Measurements from ENCODE around the gene DPP7. TPM values are rescaled to one million over a fixed set of nuclear protein-coding genes. Genes with fewer than 3 reads are reported as not detected.

Gene DPP7
- total and polyA plus RNA-seq, 9 of the 15 experiments (the other 6 are each of a cell fraction or from before 2014, with no cell fraction given): 0.99 to 365 (median 132) TPM

- TF ChIP-seq ZNF318 (IDR thresholded peaks at IDR 0.05; ENCODE audit: borderline replicate concordance in 1 of 2, low read depth in 1 of 2) (no peak), NCOA2 (IDR thresholded peaks at IDR 0.05; ENCODE audit: partially characterized antibody in 2 of 2) (no peak), ZNF589 (CRISPR knock-in tag; IDR thresholded peaks at IDR 0.05; ENCODE audit: low read depth) (no peak), KDM2B (CRISPR knock-in tag; IDR thresholded peaks at IDR 0.05) (no peak)
Measured at GRCh38 chr9:137146527-137146918, 32.0 kb upstream of the DPP7 start (continued).

Data from K562 (cell line).